Stimulated activated CD8-positive, alpha-beta memory T cell treated with anti-CD3 and anti-CD28 coated beads, Interleukin-2, amount 100 ng/mL, for 1 hour (primary cell): ENCODE measurements around the gene MARK3.

Experiments used
- DNase-seq, 2 donors: peaks; one replicate each; pipeline ENCODE4 v3.0.0-alpha.2; 2020; ENCODE audit warnings: low read depth in 2 of 2

MARK3 gene

DNA sequence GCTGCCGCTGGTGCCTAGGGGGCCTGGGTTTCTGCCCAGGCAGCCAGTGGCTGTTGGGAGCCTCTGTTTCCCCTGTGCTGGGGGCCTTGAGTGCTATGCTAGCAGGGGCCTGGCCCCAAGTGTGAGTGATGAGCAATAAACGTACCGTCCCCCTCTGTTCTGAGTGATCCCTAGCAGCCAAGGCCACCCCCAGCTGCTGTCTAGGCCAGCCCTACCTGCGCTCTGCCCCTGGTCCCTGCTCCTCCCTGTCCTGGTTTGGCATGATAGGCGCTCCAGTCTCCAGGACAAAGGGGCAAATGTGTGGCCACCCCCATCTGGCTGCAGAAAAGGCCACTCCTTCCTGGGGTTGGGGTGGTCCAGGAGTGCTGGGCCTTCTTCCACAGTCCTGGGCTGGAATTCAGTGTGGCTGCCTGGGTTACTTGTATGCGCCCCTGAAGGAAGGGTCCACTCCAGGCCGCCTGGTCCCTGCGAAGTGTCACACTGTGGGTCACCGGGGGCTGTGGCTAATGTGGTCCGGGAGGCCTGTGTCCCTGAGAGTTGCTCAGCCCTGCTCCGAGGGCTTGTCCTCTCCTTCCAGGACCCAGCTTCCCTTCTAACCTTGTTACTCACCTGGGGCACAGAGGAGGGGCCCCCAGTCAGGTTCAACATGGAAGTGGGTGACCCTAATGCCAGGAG is 150.8 kb downstream of the MARK3 start:
- DNase-seq, result no peak

DNA sequence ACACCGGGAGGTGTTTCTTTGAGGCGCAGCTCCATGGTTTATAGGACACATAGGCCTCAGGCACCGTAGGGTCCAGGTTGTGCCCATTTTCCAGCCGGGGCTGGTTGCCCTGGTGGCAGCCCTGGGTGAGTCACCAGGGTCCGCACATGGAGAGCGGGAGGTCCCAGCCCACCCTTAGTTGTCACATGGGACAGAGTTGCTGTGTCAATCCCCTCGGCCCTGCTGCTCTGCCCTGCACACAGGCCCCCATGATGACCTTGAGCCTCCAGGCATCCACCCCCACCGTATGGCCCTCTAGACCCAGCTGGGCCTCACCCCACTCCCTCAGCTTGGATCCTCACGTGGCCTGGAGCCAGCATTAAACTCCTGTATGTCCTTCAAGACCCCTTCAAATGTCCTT is 151.5 kb downstream of the MARK3 start:
- DNase-seq, result no peak

DNA sequence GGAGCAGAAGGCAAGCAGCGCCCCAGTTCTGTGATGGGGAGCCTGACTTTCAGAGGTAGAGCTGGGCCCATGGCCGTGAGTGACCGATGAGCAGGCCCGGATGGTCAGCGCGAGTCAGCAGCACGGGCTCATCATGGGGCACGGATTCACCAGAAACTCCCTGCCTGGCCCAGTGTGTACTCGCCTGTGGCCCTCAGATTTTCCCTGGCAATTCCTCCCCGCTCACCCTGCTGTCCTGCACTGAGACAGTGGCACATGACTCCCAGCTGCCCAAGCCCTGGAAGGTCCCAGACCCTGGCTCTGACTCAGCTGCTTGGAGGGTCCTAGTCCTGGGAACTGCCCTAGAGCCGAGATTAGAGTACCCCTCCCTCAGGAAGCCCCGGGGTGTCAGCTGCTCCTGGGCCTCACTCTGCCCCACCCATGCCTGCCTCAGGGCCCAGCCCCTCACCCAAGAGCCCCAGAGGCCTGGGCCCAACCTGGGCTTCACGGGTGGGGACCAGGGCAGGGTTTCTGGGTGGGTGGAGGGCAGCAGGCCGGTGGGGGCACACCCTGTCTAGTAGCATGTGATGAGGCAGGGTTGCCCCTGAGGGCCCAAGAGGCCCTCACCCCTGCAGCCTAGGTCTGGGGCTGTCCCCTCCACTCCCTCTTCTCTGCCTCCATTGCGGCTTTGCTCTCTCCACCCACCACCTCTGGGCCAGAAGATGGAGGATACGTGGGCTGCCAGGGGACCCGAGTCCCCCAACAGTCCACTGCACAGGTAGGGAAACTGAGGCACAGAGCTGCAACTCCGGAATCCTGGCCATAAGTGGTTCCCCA is 152.2 kb downstream of the MARK3 start:
- DNase-seq, result no peak

DNA sequence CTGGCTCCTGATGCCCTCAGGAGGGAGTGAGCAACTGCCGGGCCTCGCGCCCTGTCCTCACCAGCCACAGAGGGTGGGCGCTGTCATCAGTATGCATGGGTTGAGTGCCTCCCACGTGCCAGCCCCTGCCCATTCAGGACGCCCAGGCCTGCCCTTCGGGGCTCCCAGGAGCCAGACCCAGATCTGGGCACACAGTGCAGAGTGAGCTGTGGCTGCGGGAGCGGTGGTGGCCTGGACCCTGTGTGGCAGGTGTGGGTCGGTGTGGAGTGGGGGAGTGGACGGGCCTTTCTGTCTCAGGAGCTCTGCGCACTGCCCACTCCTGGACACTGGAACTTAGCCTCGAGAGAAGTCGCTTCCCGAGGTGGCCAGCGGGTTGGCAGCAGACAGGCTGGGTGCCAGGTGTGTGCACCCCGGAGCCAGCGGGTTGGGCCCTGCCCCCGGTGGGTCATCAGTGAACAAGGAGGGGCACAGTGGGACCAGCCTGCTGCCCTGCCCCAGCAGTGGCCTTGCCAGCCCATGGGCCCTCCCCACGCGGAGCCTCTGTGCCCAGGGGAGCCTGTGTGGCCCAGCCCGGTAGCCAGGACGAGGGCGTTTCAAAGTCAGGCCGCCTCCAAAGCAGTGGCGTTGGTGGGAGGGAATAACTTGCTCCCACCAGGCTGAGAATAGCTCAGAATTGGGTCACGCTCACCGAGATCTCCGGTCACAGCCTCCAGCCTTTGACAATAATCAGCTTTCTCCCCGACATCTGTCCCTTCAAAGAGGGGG is 153.3 kb downstream of the MARK3 start:
- no peak for DNase-seq

DNA sequence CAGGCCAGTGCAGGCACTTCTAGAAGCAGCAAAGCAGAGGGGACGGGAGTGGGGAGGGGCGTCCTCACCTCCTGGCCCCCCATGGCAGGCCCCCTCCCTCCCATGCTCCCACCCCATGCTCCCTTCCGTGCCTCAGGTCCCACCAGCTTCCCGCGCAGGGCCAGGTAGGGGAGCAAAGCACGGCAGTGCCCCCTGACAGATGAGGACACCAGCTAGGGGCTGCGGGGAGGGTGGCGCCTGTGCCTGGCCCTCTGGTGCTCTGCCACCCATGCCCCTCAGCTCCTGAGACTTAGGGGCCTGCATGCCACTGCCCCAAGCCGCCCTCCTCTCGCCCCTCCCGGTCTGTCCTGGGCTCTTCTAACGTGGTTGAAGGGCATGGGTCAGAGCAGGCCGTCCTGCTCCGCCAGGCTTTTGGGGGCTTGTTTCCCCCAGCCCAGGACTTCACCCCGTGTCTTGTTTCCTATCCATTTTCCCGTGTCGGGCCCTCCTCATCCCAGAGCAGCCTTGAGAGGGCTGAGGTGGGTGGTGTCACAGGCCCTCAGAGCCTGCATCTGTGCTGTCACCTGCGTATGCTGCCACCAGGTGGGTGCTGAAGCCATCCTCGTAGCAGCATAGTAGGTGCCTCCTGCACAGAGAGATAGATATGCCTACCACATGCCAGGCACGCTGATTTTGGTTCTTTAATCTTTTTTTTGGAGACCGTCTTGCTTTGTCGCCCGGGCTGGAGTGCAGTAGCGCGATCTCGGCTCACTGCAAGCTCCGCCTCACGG is 154.0 kb downstream of the MARK3 start:
- no peak for DNase-seq

DNA sequence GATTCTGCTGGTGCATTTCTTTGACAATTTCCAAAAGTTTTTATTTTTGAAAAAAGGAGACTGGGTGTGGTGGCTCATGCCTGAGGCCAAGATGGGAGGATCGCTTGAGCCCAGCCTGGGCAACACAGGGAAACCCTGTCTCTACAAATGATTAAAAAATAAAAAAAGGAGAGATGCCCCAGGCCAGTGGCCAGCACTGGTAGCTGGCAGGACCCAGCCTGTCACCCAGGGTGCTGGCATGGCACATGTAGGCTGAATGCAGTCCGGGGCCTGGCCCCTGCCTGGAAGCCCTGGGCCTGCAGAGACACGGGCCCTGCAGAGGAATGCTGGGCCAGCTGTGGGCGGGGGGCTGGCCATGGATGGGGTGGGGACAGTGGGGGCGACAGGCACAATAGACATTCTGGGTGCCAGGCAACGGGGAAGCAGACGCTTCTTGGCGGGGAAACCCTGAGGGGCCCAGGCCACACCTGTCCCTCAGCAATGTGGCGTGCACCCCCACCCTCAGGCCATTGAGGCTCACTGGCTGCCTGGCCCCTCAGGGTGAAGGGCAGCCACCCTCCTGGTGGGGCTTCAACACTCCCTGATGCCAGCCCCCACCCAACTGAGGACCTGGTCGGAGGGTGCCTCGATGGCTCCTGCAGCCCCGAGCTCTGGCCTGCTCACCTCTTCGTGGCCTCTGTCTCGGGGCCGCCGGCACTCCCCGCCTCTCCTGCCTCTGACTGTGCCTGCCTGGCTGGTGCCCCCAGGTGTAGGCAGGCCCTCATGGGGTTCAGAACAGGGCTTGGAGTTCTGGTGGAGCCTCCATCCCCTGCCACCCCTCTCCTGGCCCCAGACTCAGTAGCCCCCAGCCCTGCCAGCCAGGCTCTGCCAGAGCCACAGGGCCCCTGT is 155.8 kb downstream of the MARK3 start:
- DNase-seq, result no peak

DNA sequence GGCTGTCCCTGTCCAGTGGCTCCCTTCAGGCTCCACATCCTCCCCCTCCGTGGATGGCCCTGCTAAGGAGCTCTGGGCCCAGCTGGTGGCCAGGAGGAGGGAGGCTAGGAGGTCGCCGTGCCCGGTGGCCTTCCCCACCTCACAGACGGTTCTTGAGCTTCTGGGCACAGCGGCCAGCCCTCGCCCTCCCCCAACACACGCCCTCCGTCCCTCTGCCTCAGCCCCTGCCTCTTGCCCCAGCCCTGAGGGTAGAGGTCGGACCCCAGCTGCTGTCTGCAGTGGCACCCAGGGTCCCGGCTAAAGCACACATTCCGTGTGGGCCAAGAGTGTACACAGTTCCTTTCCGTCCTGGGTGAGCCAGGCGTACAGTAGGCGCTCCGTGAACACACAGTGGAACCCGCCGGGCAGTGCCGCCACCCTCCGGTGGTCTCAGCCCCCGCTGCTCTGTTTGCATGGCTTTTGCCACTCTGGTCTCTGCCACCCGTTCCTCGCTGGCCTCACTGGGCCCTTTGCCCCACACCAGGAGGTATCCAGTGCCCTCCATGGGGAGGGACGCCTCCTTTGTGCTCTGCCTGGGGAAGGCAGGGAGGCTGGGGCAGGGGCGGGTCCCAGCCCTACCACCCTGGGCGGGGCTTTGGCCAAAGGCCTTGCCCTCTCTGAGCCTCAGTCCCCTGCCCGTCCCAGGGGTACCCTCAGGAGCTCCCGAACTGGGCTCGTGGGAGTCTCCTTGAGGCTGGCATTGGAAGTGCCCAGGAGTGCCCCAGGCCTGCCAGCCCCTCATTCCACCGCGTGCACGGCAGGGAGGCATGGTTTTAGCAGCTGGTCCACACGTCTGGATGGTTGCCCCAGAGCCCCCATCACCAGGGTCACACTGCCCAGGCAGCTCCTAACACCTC is 156.7 kb downstream of the MARK3 start:
- no peak for DNase-seq

DNA sequence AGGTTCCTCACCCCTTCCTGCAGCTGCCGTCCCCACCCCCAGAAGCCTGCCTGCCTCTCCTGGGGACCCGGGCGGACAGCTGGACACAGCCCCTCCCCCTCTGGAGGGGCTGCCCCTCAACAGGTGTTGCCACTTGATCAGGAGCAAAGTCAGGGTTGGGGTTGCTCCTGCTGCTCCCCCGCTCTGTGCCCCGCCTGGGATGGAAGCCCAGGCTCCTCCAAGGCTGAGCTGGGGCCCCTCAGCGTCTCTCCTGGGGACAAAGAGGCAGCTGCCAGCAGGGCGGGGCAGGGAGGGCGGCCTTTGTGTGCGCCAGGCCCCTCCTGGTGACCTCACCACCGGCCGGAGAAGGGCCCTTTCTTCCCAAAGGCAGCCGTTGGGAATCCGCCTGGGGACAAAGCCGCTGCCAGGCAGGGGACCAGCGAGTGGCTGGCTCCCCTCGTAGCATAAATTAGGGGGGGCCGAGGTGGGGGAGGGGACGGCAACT is 157.4 kb downstream of the MARK3 start:
- DNase-seq, result no peak

DNA sequence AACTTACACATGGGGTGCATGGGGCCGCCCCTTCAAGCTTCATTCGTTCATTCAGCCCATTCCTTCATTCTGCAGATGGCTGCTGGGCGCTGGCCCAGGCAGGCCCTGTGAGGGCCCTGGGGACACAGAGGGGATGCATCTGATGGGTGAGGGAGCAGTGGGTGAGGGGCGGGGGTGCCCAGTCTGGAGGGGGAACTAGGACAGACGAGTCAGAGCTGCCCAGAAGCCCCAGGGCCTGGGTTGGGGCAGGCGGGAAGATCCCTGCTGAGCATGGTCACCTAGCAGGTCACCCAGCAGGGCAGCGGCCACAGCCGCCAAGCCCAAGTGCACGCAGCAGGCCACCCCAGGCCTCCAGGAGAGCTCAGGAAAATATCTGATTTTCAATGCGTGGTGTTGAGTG is 157.9 kb downstream of the MARK3 start:
- no peak for DNase-seq

DNA sequence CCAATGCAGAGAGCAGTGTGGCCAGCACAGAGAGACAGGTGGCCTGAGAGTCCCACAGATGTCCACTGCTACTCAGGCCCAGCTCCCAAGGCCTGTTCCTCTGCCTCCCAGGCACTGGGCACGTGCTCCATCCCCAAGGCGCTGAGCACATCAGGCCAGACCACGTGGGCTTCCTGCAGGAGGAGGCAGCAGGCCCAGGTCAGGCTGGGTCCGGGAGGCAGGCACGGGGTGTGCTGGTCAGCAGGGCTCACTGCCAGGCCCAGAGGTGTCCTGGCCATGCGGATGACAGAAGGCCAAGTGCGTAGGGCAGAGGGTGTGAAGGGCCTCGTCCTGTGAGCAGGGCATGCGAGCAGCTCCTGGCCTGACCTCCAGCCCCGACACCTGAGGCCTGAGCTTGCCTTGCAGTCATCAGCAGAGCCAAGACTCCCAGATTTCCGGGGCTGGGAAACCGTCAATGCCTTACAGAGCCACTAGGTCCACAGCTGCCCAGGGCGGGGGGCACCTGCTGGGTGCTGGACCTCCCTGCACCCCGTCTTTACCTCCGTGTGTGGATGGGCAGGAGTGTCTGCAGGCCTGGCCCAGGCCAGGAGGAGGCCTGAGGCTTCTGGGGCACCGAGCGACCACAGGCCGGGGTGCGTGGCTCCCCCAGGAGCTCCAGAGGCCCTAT is 158.6 kb downstream of the MARK3 start:
- DNase-seq, result no peak

DNA sequence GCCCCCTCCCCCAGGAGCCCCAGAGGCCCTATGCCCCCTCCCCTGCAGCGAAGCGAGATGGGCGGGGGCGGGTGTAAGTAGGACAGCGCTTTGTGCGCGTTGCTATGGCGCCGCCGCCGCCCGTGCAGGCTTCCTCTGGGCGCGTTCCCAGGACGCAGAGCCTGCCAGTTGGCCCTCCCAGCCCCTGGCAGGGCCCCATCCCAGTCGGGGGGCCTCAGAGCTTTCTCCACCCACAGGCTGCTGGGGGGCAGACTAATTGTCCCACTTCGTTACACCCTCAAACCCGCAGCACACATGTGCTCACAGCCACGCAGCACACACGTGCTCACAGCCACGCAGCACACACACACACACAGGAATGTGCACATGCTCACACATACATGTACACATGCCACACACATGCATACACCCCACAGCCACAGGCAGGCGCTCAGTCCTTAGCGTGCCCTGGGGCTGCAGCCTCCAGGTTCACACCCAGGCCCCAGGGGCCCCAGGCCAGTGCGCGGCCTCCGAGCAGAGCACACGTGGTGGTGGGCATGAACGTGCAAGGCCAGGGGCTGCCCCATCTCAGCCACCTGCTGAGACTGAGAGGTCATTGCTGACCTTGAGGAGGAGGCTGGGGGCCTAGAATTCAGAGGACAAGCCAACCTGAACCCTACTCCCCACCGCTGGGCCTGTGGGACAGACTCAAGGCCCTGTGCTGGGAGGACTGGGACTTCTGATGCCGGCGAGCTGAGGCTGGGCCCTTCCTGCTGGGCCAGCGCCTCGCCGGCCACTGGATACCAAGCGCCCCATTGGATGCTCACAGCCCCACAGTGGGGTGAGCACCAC is 159.4 kb downstream of the MARK3 start:
- DNase-seq, result no peak

DNA sequence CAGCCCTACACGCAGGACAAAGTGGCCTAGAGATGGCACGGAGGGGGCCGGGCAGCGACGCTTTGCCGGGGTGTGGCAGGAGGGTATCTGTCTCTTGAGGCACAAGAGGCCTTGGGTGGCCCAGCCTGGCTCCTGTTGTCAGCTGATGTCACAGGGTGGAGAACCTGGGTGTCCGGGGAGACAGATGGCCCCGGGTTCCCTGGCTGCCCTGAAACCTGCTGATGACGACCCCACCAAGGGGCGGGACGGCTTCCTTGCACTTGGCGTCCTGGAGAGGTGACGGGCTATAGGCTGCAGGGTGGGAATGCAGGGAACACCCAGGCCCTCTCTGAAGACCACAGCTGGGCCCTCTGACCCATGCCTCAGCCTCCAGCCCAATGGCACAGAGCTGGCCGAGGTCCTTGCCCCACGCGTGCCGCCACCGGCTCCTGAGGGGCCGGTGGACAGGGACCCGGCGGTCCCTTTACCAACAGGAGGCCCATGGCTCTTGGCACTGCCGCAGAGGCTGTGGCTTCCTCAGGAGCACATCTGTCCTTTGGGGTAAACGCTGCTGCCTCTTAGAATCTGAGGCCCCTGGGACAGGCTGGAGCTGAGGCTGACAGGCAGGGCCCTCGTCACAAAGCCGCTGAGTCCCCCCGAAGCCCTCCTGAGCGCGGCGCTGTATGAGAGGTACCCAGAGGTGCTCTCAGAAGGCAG is 160.2 kb downstream of the MARK3 start:
- DNase-seq, result no peak

DNA sequence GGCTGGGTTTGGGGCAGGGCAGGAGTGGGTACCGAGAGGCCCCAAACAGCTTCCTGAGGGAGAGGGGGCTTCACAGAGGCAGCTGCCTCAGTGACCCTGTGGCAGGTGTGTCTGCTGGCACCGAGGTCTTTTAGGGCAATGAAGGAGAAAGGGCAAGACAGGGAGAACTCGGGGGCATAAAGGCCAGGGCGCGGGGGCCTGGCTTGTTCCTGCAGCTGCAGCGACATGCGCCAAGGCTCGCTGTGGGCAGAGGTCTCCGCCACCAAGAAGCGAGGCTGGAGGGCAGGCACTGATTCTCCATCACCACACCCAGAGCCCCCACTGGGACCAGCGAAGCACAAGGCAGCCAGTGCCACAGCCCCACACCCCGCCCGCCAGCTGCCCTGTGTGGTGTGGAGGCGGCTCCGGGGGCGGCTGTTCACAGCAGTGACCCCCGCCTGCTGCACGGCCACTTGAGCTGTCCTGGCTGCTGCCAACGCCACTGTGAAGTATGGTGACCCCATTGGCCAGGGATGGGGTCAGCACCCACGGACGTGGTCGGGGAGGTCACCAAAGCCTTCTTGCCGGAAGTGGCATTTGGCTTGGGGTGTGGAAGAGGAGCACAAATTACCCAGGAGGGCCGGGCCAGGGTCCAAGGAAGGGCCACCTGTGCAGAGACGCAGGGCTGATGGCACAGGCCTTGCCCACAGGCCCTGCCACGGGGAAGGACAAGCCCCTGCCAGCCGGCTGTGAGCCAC is 160.9 kb downstream of the MARK3 start:
- DNase-seq, result no peak

DNA sequence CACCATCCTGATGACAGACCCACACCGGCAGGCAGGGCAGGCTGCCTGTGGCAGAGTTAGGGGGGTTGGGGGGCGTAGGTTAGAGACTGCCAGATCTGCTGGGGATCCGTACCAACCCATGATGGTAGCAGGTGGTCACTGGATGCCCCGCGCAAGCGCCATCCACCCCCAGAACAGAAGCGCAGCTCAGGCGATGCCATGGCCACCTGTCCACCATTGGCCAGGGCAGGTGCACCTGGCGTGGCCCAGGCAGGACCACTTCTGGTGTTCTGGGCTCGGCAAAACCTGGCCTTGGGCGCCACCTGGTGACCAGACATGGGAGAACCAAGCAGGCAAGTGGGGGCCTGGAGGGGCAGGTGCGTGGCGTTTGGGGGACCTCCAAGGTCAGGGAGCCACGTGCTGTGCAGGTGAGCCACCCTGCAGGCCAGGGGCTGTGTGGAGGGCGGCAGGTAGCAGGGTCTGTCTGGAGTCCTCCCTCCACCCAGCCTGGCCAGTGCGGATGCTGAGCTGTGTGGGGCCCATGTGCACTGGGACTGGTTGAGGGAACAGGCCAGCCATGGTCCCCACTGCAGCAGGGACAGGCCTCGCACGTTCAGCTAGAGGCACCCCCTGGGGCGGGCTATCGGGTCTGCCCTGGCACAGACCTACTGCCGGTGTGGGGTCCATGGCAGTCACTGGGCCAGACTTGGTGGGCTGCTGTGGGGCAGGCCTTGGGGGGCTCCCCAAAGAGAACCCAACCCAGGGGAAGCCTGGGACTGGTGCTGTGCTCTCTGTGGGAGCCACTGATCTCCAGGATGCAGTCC is 161.6 kb downstream of the MARK3 start:
- DNase-seq, result peak; percentile 48 to 64

DNA sequence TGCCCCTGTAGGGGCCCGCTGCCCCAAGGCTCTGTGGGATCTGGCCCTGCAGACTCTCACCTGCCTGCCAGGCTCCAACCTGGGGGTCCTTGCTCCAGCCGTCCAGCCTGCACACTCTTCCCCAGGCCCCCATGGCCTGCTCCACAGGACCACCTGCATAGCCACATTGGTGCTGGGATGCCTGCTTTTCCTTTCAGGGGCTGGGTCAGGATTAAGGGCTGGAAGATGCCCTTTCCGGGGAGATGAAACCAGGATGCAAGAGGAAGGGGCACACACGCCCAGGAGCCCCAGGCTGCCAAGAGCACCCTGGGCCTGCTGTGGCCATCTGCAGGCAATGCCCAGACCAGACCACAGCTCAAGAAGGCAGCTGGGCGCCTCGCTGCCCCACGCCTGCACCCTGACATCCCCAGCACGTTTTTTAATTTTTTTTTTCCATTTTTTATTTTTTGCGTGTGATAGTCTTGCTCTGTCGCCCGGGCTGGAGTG is 162.3 kb downstream of the MARK3 start:
- DNase-seq, result no peak

DNA sequence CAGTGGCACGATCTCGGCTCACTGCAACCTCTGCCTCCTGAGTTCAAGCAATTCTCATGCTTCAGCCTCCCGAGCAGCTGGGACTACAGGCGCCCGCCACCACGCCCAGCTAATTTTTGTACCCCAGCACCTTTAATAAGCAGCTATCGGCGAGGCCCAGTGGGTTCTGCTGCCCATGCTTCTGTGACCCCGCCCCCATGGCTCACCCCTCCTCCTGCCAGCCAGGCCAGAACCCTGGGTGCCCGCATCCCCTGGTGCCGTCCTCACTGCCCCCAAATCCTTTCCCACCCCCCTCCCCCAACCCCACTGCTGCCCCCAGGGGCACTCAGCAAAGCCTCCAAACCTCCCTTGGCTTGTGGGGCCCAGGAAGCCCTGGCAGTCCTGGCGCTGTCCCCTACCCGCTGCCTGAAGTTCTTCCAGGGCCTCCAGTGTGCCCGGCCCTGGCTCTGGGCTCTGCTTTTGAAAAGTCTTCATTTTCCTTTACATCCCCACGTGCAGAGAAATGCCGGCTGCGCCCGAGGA is 162.8 kb downstream of the MARK3 start:
- no peak for DNase-seq
